Gastrocnemius medialis (tissue), 4 donors: ENCODE results near the gene RAD50. TPM values are rescaled to one million over a fixed set of nuclear protein-coding genes. Genes with fewer than 3 reads are reported as not detected.
"Not testable (repeated sequence)": the region's sequence is repeated elsewhere in the genome, so short reads cannot be mapped to it uniquely, and the experiment has no call there.

ENCODE experiments used
- ATAC-seq, 2 donors: fragments of 150-250 bp; one replicate each; pipeline ENCODE4 v1.9.1; 2016
- DNase-seq, 2 donors: peaks; one replicate each; pipeline ENCODE4 v3.0.0-alpha.2; 2019
- H3K27ac ChIP-seq, 4 donors: fragments of 200-600 bp; sonication (generic); 1 replicate in 1 of 4; 2 replicates in 3 of 4; pipeline ENCODE4 v1.5.1; 2016 to 2018; ENCODE audit warnings: mild to moderate bottlenecking in 2 of 4, moderate library complexity in 1 of 4
- H3K27me3 ChIP-seq, 3 donors: fragments of 200-600 bp; sonication (generic) in 2 of 3; 1 replicate in 1 of 3; 2 replicates in 2 of 3; pipeline versions ENCODE4 v1.5.1 to v1.6.0; 2016 to 2019; ENCODE audit warnings: mild to moderate bottlenecking in 1 of 3, moderate library complexity in 1 of 3
- H3K36me3 ChIP-seq, 2 donors: fragments of 200-600 bp; sonication (generic) in 1 of 2; one replicate each; pipeline ENCODE4 v1.5.1; 2017 to 2018
- H3K4me1 ChIP-seq, 2 donors: fragments of 200-600 bp; sonication (generic) in 1 of 2; one replicate each; pipeline ENCODE4 v1.5.1; 2016 to 2017; ENCODE audit warnings: mild to moderate bottlenecking in 2 of 2
- H3K4me3 ChIP-seq, 4 donors: fragments of 200-600 bp; sonication (generic) in 3 of 4; 1 replicate in 1 of 4; 2 replicates in 3 of 4; pipeline ENCODE4 v1.5.1; 2016 to 2019; ENCODE audit warnings: mild to moderate bottlenecking in 2 of 4
- H3K9me3 ChIP-seq, 3 donors: fragments of 200-600 bp; sonication (generic) in 2 of 3; 1 replicate in 1 of 3; 2 replicates in 2 of 3; pipeline ENCODE4 v1.5.1; 2016 to 2019
- POLR2A ChIP-seq, 2 donors: fragments of 450-650 bp; IDR thresholded peaks; one replicate each; pipeline ENCODE4 v1.6.1; 2017; ENCODE audit warnings: antibody characterized with exemption in 2 of 2, mild to moderate bottlenecking in 2 of 2, moderate library complexity in 2 of 2
- in situ Hi-C, 4 donors: fragments of 200-750 bp; cut with MboI; loops; one replicate each; pipeline versions ENCODE4 v1.15.0 to v1.8.0; 2017; ENCODE audit warnings: low sequenced_read_pairs in 4 of 4
- intact Hi-C: fragments of 100-400 bp; cut with DNase I; formaldehyde crosslinking; loops from one replicate; pipeline ENCODE4 v1.15.1; 2023; ENCODE audit warnings: low total_unique reads
- total RNA-seq, 4 donors: library from RNA; depleted of rRNA; stranded (reverse); fragments of >200 nt; gene quantifications; one replicate each; pipeline versions ENCODE4 v1.1.0 to v1.2.3, GENCODE V29; 2016
- TF ChIP-seq, protein P1 (sequence below), 5 experiments: fragments of 450-650 bp in 3 of 5; fragments of 200-600 bp in 2 of 5; sonication (generic) in 2 of 5; IDR thresholded peaks in 4 of 5; conservative IDR thresholded peaks in 1 of 5; 1 replicate in 4 of 5; 2 replicates in 1 of 5; pipeline ENCODE4 v1.5.1; 2016 to 2019; ENCODE audit warnings: antibody characterized with exemption in 5 of 5, mild to moderate bottlenecking in 3 of 5, moderate library complexity in 3 of 5

Gene RAD50
- total RNA-seq, 4 donors from 2014 or later: 18.9 to 29.1 (median 22.0) TPM

DNA sequence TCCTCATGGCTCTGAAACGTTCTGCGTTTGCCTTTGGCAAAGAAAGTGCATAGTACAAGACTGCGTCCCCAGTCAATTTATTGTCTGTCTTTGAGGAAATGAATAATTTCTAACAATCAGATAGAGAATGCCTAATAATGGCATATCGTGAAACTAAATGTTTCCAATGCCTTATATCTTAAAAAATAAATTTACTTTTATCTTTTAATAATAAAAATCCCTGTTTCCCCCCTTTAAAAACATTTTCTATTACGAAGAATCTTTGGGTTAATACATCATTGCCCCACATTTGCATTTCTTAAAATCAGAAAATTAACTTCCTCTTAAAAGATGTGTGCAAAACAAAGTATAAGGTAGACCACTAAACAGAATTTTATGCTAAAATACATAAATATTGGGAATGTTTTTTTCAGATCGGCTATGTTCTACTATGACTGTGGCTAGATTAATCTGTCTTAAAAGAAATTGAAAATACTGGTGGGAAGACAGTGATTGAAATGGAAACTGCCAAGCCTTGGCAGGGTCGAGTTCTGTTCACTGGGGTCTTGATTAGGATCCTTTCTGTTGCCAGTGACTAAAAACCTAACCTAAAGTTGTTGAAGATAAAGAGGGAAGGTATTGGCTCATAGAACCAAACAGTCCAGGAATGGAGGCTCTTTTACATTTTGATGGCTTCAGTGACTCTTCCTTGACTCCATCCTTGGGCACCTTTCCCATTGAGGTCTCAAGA lies 13.1 kb upstream of the RAD50 start, which contains the start of gene IL5:
TSS of gene IL5 (minus strand) at position 51 of the 730 bp plus-strand sequence. CDS start at position 7, 44 bp downstream.
- Histone ChIP-seq H3K36me3 (no peaks in the 10 kb centered on the region), H3K27ac (no peak within 1 kb of the TSS), H3K4me1 (no peaks in the 10 kb centered on the region), H3K9me3 (no peaks in the 10 kb centered on the region), H3K4me3 (no peak within 1 kb of the TSS), H3K27me3 (no peaks in the 10 kb centered on the region)
- ATAC-seq (no peak), DNase-seq (no peak)
- intact Hi-C loops: no loop called here
- TF ChIP-seq, protein P1, sequence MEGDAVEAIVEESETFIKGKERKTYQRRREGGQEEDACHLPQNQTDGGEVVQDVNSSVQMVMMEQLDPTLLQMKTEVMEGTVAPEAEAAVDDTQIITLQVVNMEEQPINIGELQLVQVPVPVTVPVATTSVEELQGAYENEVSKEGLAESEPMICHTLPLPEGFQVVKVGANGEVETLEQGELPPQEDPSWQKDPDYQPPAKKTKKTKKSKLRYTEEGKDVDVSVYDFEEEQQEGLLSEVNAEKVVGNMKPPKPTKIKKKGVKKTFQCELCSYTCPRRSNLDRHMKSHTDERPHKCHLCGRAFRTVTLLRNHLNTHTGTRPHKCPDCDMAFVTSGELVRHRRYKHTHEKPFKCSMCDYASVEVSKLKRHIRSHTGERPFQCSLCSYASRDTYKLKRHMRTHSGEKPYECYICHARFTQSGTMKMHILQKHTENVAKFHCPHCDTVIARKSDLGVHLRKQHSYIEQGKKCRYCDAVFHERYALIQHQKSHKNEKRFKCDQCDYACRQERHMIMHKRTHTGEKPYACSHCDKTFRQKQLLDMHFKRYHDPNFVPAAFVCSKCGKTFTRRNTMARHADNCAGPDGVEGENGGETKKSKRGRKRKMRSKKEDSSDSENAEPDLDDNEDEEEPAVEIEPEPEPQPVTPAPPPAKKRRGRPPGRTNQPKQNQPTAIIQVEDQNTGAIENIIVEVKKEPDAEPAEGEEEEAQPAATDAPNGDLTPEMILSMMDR (IDR thresholded peaks at IDR 0.05 in 4 of 5, conservative IDR thresholded peaks at IDR 0.05 in 1 of 5): no peak
- no peak for TF ChIP-seq POLR2A (IDR thresholded peaks at IDR 0.05)
- in situ Hi-C loops: loop anchor here in 2 of 4 donors (25.0 kb wide), 1 partner anchor 269 kb away; the partner anchor contains the start of gene SOWAHA (in 2 of the 2)

DNA sequence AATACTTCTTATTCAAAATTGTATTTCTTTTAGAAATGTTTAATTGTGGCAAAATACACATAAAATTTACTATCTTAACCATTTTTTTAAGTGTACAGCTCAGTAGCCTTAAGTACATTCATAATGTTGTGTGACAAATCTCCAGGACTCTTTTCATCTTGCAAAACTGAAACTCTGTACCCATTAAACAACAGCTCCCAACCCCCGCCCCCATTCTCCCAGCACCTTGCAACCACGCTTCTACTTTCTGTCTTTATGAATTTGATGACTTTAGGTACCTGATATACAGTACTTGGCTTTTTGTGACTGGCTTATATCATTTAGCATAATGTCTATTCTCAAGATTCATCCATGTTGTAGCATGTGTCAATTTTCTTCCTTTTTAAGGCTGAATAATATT lies 10.7 kb upstream of the RAD50 start:
- no peak overlapping the region for H3K4me3 ChIP-seq
- no peaks in the 10 kb centered on the region for H3K9me3 ChIP-seq
- intact Hi-C loops (no loop called here), in situ Hi-C loops (loop anchor here in 2 of 4 donors (25.0 kb wide), 1 partner anchor 266 kb away; the partner anchor contains the start of gene SOWAHA (in 2 of the 2))
- H3K36me3 ChIP-seq: no peaks in the 10 kb centered on the region
- H3K27ac ChIP-seq: no peak overlapping the region
- TF ChIP-seq, protein P1 (IDR thresholded peaks at IDR 0.05 in 4 of 5, conservative IDR thresholded peaks at IDR 0.05 in 1 of 5): no peak
- no peak for TF ChIP-seq POLR2A (IDR thresholded peaks at IDR 0.05)
- no peak for ATAC-seq
- no peaks in the 10 kb centered on the region for H3K27me3 ChIP-seq
- no peak for DNase-seq
- H3K4me1 ChIP-seq: no peaks in the 10 kb centered on the region

DNA sequence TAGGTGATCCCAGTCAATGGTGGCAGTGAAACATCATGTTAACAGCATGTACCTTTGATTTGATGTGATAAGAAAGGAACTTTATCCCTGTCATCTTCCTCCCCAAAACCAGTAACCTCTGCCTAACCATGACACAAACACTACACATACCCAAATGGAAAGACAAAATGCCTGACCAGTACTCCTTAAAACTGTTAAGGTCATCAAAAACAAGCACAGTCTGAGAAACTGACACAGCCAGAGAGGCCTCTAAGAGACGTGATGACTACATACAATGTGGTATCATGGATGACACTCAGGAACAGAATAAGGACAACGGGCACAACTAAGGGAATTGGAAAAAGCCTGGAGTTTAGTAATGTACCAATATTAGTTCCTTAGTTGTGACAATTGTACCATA lies 9.5 kb upstream of the RAD50 start:
- ATAC-seq (no peak), DNase-seq (no peak)
- no peak overlapping the region for H3K4me3 ChIP-seq
- in situ Hi-C loops (loop anchor here in 2 of 4 donors (25.0 kb wide), 1 partner anchor 265 kb away; the partner anchor contains the start of gene SOWAHA (in 2 of the 2)), intact Hi-C loops (no loop called here)
- TF ChIP-seq POLR2A (IDR thresholded peaks at IDR 0.05): no peak
- TF ChIP-seq, protein P1 (IDR thresholded peaks at IDR 0.05 in 4 of 5, conservative IDR thresholded peaks at IDR 0.05 in 1 of 5): no peak
- no peaks in the 10 kb centered on the region for H3K4me1 ChIP-seq
- no peaks in the 10 kb centered on the region for H3K36me3 ChIP-seq
- no peaks in the 10 kb centered on the region for H3K9me3 ChIP-seq
- H3K27me3 ChIP-seq: no peaks in the 10 kb centered on the region
- no peak overlapping the region for H3K27ac ChIP-seq

DNA sequence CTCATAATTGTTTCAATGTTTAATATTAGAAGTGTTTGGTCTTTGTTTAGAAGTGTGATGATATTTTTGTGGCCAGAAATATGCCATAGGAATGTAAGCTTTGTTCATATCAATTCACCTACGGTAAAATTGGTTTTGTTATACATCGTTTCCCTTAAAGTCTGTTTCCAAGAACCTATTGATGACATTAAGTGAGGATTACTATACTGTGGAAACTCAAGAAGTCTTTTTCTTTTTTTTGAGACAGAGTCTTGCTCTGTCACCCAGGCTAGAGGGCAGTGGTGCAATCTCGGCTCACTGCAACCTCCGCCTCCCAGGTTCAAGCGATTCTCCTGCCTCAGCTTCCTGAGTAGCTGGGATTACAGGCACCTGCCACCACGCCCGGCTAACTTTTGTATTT lies 7.9 kb upstream of the RAD50 start:
- H3K27ac ChIP-seq, H3K36me3 ChIP-seq, DNase-seq, H3K9me3 ChIP-seq, intact Hi-C loops, H3K27me3 ChIP-seq, ATAC-seq, H3K4me3 ChIP-seq, H3K4me1 ChIP-seq: not testable (repeated sequence)
- in situ Hi-C loops: loop anchor here in 2 of 4 donors (25.0 kb wide), 1 partner anchor 263 kb away; the partner anchor contains the start of gene SOWAHA (in 2 of the 2)

DNA sequence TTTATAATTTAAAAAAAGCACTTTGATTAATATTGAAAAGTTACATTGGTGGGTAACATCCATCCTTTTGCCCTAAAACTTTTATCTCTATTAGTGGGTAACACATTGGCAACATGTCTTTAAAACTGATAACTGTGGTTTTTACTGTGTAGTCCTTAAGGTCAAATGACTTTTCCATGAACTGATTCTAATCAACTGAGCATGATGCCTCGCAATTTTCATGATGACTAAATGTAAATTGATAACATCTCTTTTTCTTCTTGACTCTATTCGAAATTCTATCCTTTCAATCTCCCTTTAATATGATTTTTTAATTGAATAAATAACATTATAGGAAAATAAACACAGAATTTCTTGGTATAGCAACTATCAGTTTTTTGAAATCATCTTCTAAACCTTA lies 7.2 kb upstream of the RAD50 start:
- no peak overlapping the region for H3K4me3 ChIP-seq
- H3K36me3 ChIP-seq: no peaks in the 10 kb centered on the region
- DNase-seq (no peak), ATAC-seq (no peak)
- H3K27ac ChIP-seq: no peak overlapping the region
- in situ Hi-C loops: loop anchor here in 2 of 4 donors (25.0 kb wide), 1 partner anchor 263 kb away; the partner anchor contains the start of gene SOWAHA (in 2 of the 2)
- no peaks in the 10 kb centered on the region for H3K27me3 ChIP-seq
- H3K4me1 ChIP-seq: no peaks in the 10 kb centered on the region
- intact Hi-C loops: no loop called here
- TF ChIP-seq, protein P1 (IDR thresholded peaks at IDR 0.05 in 4 of 5, conservative IDR thresholded peaks at IDR 0.05 in 1 of 5): no peak
- TF ChIP-seq POLR2A (IDR thresholded peaks at IDR 0.05): no peak
- H3K9me3 ChIP-seq: no peaks in the 10 kb centered on the region
